HL-60 (cell line): ENCODE results near the gene RNMT.

ENCODE experiments used
- POLR2AphosphoS5 ChIP-seq: IDR thresholded peaks from 2 replicates; pipeline ENCODE4 v1.6.1; 2012; ENCODE audit warnings: low read depth
- REST ChIP-seq: IDR thresholded peaks from 2 replicates; pipeline ENCODE4 v1.6.1; 2012; ENCODE audit warnings: low read depth; ENCODE audit not compliant: insufficient replicate concordance
- SPI1 ChIP-seq: IDR thresholded peaks from 2 replicates; pipeline ENCODE4 v1.6.1; 2012; ENCODE audit warnings: low read depth, mild to moderate bottlenecking, borderline replicate concordance
- TF ChIP-seq, protein P1 (sequence below): IDR thresholded peaks from one replicate; pipeline ENCODE4 v1.5.1; 2011; ENCODE audit warnings: low read length, control low read depth, inconsistent platforms; ENCODE audit not compliant: insufficient read depth

- TF ChIP-seq POLR2AphosphoS5 (no peak), REST (no peak), SPI1 (no peak)
- TF ChIP-seq, protein P1, sequence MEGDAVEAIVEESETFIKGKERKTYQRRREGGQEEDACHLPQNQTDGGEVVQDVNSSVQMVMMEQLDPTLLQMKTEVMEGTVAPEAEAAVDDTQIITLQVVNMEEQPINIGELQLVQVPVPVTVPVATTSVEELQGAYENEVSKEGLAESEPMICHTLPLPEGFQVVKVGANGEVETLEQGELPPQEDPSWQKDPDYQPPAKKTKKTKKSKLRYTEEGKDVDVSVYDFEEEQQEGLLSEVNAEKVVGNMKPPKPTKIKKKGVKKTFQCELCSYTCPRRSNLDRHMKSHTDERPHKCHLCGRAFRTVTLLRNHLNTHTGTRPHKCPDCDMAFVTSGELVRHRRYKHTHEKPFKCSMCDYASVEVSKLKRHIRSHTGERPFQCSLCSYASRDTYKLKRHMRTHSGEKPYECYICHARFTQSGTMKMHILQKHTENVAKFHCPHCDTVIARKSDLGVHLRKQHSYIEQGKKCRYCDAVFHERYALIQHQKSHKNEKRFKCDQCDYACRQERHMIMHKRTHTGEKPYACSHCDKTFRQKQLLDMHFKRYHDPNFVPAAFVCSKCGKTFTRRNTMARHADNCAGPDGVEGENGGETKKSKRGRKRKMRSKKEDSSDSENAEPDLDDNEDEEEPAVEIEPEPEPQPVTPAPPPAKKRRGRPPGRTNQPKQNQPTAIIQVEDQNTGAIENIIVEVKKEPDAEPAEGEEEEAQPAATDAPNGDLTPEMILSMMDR = no peak
These were observed 32.1 kb downstream of the RNMT start for GRCh38 chr18:13758622-13759021.
